ENCODE data around the gene EPB41L1. TPM values are rescaled to one million over a fixed set of nuclear protein-coding genes. Genes with fewer than 3 reads are reported as not detected.

Gene EPB41L1
- total and polyA plus RNA-seq, 8 donors = 17.6 to 40.5 (median 30.8) TPM

DNA sequence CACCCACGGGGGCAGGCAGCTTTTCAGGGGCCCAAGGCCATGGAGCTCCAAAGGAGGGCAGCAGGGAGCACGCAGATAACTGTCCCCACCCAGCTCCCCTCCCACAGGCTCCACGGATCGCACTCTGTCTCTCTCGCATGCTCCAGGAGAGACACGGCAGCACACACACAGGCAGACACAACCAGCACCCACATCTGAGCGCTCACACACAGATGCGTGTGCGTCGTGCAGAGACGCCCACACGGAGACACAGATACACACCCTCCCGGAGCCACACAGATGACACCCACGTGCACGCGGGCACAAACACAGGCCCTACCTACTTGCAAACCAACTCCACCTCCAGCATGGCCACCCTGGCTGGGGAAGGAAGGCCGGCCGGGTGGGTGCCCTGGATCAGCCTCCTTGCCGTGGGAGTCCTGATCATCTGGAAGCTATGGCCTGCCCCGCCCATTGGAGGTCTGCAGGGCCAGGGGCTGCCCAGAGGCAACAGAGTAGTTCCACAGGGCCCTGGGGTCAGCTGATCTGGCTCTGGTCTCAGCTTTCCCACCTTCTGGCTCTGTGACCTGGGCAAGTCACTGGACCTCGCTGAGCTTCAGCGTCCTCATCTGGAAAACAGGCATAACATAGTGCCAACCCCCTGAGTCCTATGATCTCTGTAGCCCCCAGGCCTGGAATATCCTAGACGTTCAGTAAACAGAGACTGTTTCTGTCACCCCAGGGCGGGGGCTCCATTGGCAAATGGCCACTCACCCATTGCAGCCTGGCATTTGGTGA lies 113.3 kb downstream of the EPB41L1 start:
- no peak for DNase-seq
- no peaks in the 10 kb centered on the region for H3K9me3 ChIP-seq
- no peaks in the 10 kb centered on the region for H3K36me3 ChIP-seq
- no peaks in the 10 kb centered on the region for H3K27me3 ChIP-seq
- ATAC-seq = no peak
- WGBS, 2 donors = 75 to 77% methylated on average over 24 of the region's 24 CpGs
- TF ChIP-seq, protein P1, sequence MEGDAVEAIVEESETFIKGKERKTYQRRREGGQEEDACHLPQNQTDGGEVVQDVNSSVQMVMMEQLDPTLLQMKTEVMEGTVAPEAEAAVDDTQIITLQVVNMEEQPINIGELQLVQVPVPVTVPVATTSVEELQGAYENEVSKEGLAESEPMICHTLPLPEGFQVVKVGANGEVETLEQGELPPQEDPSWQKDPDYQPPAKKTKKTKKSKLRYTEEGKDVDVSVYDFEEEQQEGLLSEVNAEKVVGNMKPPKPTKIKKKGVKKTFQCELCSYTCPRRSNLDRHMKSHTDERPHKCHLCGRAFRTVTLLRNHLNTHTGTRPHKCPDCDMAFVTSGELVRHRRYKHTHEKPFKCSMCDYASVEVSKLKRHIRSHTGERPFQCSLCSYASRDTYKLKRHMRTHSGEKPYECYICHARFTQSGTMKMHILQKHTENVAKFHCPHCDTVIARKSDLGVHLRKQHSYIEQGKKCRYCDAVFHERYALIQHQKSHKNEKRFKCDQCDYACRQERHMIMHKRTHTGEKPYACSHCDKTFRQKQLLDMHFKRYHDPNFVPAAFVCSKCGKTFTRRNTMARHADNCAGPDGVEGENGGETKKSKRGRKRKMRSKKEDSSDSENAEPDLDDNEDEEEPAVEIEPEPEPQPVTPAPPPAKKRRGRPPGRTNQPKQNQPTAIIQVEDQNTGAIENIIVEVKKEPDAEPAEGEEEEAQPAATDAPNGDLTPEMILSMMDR (IDR thresholded peaks at IDR 0.05) = no peak
- intact Hi-C loops (cut with DNase I) = no loop called here
- no peaks in the 10 kb centered on the region for H3K4me1 ChIP-seq
- FAIRE-seq = no peak
- H3K27ac ChIP-seq = no peak overlapping the region
- H3K4me3 ChIP-seq = no peak overlapping the region

- DNase-seq = no peak
- TF ChIP-seq, protein P1 (IDR thresholded peaks at IDR 0.05) = no peak
- Histone ChIP-seq H3K9me3 (no peaks in the 10 kb centered on the region), H3K27me3 (no peaks in the 10 kb centered on the region), H3K36me3 (no peaks in the 10 kb centered on the region), H3K4me1 (no peaks in the 10 kb centered on the region), H3K27ac (no peak overlapping the region), H3K4me3 (no peak overlapping the region)
- intact Hi-C loops (cut with DNase I) = no loop called here
- WGBS, 2 donors = 72 to 77% methylated on average over 8 to 10 of the region's 10 CpGs
- no peak for FAIRE-seq
- ATAC-seq = no peak
Measured at GRCh38 chr20:36268440-36269342, 114.2 kb downstream of the EPB41L1 start.

DNA sequence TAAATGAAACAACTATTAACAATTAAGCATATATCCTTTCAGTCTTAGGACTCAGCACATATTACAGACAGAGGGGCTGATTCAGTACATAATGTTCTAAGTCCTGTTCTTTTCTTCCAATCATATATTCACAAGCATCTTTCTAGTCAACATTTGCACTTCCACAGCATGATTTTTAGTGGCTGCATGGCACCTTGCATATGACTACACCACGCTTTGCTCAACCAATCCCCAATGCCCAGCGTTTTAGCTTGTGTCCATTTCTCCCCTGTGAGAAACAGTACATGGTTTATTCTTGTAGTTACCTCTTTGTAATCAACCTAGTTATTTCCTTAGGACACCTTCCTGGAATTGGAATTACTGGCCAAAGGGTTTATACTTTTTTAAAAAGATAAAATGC lies 115.0 kb downstream of the EPB41L1 start:
- WGBS, 2 donors = 52 to 74% methylated on average over 2 of the region's 2 CpGs
- no peak for FAIRE-seq
- TF ChIP-seq, protein P1 (IDR thresholded peaks at IDR 0.05) = no peak

DNA sequence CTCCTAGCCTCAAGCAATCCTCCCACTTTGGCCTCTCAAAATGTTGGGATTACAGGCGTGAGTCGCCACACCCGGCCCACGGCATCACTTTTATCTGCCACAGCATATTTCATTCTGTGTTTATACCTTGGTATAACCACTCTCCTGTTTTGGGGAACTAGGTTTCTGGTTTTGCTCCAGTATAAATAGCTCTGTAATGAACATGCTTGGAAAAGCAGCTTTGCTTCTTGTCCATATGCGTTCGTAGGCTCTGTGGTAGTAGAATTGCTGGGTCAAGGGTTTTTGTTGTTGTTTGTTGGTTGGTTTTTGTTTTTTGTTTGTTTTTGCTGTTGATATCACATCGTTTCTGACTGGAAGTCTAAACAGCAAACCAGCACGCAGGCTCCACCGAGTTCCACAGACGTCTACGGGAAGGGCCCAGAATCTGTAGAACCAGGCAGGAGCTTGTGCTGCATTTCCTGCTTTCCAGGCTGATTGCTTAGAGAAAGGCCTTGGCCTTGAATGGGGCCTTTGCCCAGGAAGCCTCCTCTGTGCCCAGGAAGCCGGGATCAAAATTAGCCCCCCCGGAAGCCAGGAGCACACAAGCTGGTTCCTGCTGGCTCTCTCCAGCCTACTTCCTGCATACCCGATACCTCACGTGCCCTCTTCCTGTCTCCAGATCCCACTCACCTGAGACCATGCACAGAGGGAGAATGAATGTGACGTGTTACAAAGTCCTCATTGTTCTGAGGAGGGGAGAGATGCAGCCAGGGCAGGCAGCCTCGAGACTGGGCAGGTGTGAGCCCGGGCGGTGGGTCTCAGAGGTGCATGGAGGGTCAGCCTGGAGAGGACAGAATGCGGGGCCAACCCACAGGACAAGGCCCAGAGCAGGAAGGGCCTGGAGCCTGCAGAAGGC lies 116.5 kb downstream of the EPB41L1 start:
- Histone ChIP-seq H3K27ac (no peak overlapping the region), H3K4me3 (no peak overlapping the region), H3K4me1 (no peaks in the 10 kb centered on the region), H3K27me3 (no peaks in the 10 kb centered on the region), H3K36me3 (no peaks in the 10 kb centered on the region), H3K9me3 (no peaks in the 10 kb centered on the region)
- ATAC-seq (no peak), FAIRE-seq (no peak), DNase-seq (no peak)
- intact Hi-C loops (cut with DNase I) = no loop called here
- whole genome bisulfite sequencing, 2 donors = 78 to 80% methylated on average over 20 of the region's 20 CpGs
- TF ChIP-seq, protein P1 (IDR thresholded peaks at IDR 0.05) = no peak

More for the DNA sequence above, 115.0 kb downstream of the EPB41L1 start:
- ATAC-seq (no peak), DNase-seq (no peak)
- no peaks in the 10 kb centered on the region for H3K27me3 ChIP-seq
- H3K4me3 ChIP-seq = no peak overlapping the region
- no peaks in the 10 kb centered on the region for H3K36me3 ChIP-seq
- no peaks in the 10 kb centered on the region for H3K4me1 ChIP-seq
- no peaks in the 10 kb centered on the region for H3K9me3 ChIP-seq
- intact Hi-C loops (cut with DNase I) = no loop called here
- no peak overlapping the region for H3K27ac ChIP-seq
